Parietal lobe (tissue), 1 donor: ENCODE data around the gene ZNF367. TPM values are rescaled to one million over a fixed set of nuclear protein-coding genes. Genes with fewer than 3 reads are reported as not detected.

Experiments used
- total RNA-seq: library from RNA; depleted of rRNA; stranded (reverse); fragments of >200 nt; gene quantifications from one replicate; pipeline ENCODE4 v1.2.3, GENCODE V29; 2014

ZNF367 gene
- 4.4 TPM for total RNA-seq

DNA sequence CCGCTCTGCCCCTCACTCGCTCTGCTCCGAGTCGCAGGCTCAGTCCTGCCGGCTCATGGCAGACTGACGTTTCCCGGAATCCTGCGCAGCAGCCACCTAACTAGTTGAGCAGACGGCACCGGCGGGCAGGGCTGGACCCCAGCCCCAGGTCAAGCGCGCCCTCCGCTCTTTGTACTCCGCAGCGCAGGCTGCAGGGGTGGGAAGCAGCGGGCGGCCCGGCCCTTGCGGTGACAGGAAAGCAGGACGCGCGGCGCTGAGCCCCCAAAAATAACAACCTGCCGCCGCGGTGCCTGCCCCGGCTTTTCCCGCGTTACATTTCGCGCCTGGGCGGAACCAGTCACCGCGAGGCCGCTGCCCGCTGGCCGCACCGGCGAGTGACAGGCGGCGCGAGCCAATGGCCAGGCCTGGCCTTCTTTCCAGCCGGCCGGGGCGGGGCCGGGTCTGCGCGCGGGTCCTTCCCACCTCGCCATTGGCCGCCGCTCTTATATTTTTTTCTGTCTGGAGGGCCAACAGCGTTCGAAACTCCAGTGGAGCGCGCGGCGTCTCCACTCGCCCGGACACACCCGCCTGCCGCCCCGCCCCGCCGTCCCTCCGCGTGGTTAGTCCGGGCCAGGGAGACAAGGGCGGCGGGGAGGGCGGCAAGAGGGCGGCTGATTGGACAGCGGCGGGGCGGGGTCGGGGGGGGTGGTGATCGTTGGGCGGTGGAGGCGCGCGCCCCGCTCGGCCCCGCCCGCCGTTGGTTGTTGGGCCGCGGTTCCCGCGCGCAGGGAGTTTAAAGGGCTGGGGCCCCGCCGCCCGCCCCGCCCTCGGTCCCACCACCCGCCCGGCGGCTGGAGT is at the start of gene ZNF367:
Gene ZNF367, minus strand, starts transcription at position 288 of the 837 bp plus-strand sequence. CDS start 338 bp downstream, outside the sequence.

GRCh38 chr9:96449845-96450612 is 31.9 kb upstream of the ZNF367 start, which contains the start of gene HABP4:
Gene HABP4, plus strand, starts transcription at chr9:96450169. Its CDS starts 111 bp downstream, at chr9:96450280.

DNA sequence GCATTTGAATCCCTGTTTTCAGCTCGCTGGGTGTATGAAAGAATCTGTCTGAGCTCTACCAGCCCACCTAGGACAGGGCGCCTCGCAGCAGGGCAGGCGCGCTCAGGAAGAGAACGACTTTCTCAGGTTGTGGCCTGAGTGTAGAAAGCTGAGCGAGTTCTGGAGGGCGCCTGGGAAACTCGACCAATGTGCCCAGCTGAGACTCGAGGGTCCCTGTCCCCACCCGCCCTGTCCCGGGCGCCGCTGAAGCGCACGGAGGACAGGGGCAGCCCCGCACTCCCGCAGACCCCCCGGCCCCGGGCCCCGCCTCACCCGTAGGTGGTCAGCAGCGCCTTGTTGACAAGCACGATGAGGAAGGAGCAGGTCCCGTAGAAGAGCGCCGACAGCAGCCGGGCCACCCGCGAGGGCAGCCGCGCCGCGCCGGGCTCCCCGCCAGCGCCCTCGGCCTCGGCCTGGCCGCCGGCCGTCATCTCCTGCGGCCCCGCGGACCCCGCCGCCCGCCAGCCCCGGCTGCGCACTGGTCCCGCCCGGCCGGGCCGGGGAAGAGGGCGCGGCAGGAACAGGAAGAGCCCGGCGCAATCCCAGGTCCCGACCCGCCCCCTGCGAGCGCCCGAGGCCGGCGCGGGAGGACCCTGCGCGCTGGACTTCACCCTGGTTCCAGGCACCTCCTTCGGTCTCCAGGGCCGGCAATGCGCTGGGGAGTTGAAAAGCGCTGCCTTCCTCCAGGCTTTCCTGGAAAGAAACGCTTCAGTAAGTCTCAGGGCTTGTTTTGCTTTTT is 34.8 kb downstream of the ZNF367 start, which contains the start of gene SLC35D2:
Gene SLC35D2, minus strand, starts transcription at position 547 of the 778 bp plus-strand sequence. Its CDS starts 77 bp downstream, at position 470.

Other genes with a start within 250 kb of the ZNF367 start
- gene HSD17B3, start 116.2 kb downstream of the ZNF367 start, total RNA-seq = 0.63 TPM
- 1.9 TPM for gene SLC35D2, start 34.7 kb downstream of the ZNF367 start, total RNA-seq
- gene HABP4, start 31.8 kb upstream of the ZNF367 start, total RNA-seq = 12.5 TPM
- gene CDC14B, start 201.5 kb upstream of the ZNF367 start, total RNA-seq = 36.6 TPM
- gene PRXL2C, start 236.9 kb upstream of the ZNF367 start, total RNA-seq = 3.1 TPM